Activated T-helper 17 cell treated with anti-CD3 and anti-CD28 coated beads, Interleukin-2, amount 50 U/mL, for 72 hours (primary cell): Measurements from ENCODE around the gene OR5K2. TPM values are rescaled to one million over a fixed set of nuclear protein-coding genes. Genes with fewer than 3 reads are reported as not detected.

Source experiments
- ATAC-seq: fragments of 150-1000 bp; cut with Tn5 transposase; replicated peaks from 2 replicates; pipeline ENCODE4 v1.10.0; 2021; ENCODE audit warnings: mild to moderate bottlenecking, moderate library complexity
- H3K27ac Mint-ChIP-seq: one replicate; pipeline ENCODE4 v1.8.0; 2022; ENCODE audit warnings: mixed read lengths
- H3K27me3 Mint-ChIP-seq: one replicate; pipeline ENCODE4 v1.8.0; 2022; ENCODE audit warnings: mixed read lengths
- H3K36me3 Mint-ChIP-seq: one replicate; pipeline ENCODE4 v1.8.0; 2022; ENCODE audit warnings: low read depth, mild to moderate bottlenecking, mixed read lengths
- H3K4me1 Mint-ChIP-seq: one replicate; pipeline ENCODE4 v1.8.0; 2022; ENCODE audit warnings: mixed read lengths
- H3K4me3 Mint-ChIP-seq: one replicate; pipeline ENCODE4 v1.8.0; 2022; ENCODE audit warnings: mild to moderate bottlenecking, mixed read lengths
- H3K9me3 Mint-ChIP-seq: one replicate; pipeline ENCODE4 v1.8.0; 2022; ENCODE audit warnings: mixed read lengths
- total RNA-seq, 2 donors: library from RNA; stranded (reverse); gene quantifications; one replicate each; pipeline ENCODE4 v1.2.3, GENCODE V29; 2022

OR5K2 gene
- total RNA-seq, 2 donors from 2014 or later, result not detected

- Mint-ChIP-seq H3K4me1 (peaks cover 21% of the 10 kb centered on the region), H3K27ac (peak overlapping the region; percentile 7), H3K9me3 (no peaks in the 10 kb centered on the region), H3K36me3 (peaks cover 77% of the 10 kb centered on the region), H3K27me3 (no peaks in the 10 kb centered on the region), H3K4me3 (no peak overlapping the region)
- peak; percentile 72 for ATAC-seq
Measured at GRCh38 chr3:98508582-98508981, 11.1 kb downstream of the OR5K2 start.

DNA sequence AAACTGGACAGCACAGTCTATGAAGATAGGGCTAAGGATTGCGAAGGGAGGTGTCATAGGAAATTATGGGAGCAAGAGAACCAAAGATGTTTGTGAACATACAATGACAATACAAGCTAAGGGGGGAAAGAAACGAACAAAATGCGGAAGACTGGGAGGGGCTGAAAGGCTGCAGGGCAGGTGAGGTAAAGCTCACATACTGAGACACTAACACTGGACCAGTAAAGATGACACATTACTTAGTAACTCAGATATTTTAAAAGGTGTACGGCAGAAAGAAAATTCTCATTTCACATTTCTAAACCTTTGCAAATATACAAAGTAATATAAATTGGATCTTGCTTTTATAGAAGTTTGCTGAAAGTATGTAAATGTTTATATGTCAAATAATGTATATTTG is 15.1 kb downstream of the OR5K2 start:
- H3K27ac Mint-ChIP-seq, result no peak overlapping the region
- peaks cover 33% of the 10 kb centered on the region for H3K4me1 Mint-ChIP-seq
- H3K9me3 Mint-ChIP-seq, result no peaks in the 10 kb centered on the region
- H3K36me3 Mint-ChIP-seq, result peaks cover 98% of the 10 kb centered on the region
- H3K4me3 Mint-ChIP-seq, result no peak overlapping the region
- no peaks in the 10 kb centered on the region for H3K27me3 Mint-ChIP-seq
- no peak for ATAC-seq

DNA sequence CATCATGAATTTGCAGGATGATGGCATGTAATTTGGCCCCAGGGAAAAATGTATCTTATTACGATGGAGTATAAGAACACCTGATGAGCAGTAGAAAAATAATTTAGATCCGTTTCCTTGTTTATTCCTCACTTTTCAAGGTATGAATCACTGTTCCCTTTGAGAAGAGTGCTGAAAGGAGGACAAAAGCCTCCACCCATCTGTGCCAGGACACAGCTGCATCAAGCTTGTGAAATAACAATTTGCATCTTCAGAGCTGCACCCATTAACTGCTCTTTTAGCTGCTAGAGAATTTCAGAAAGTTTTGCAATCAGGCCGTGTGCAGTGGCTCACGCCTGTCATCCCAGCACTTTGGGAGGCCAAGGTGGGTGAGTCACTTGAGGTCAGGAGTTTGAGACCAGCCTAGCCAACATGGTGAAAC is 15.6 kb downstream of the OR5K2 start:
- peak overlapping the region; percentile 12 for H3K27ac Mint-ChIP-seq

DNA sequence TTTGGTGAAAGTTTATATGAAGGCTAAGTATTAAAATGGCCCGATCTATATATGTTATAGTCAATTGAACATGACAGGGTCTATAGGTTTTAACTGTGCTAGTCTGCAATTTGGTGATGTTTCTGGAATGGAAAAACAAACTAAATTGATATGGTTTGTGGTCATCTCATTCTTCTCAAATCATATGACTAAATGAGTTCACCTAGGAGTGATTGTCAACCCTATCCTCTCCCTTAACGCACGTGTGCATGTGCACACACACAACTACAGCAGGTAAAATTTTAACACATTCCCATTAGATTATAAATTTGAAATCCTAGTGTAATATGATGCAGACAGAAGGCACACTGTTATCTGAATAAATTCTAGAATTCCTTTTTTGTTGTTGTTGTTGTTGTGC is 16.3 kb downstream of the OR5K2 start:
- H3K27ac Mint-ChIP-seq, result peak overlapping the region; percentile 12
- no peaks in the 10 kb centered on the region for H3K9me3 Mint-ChIP-seq
- no peaks in the 10 kb centered on the region for H3K27me3 Mint-ChIP-seq
- H3K4me1 Mint-ChIP-seq, result peaks cover 32% of the 10 kb centered on the region
- ATAC-seq, result peak; percentile 71
- H3K4me3 Mint-ChIP-seq, result peak overlapping the region; percentile 26
- peaks cover 98% of the 10 kb centered on the region for H3K36me3 Mint-ChIP-seq

More for the DNA sequence above, 15.6 kb downstream of the OR5K2 start:
- H3K4me1 Mint-ChIP-seq, result peaks cover 34% of the 10 kb centered on the region
- peak; percentile 56 for ATAC-seq
- no peaks in the 10 kb centered on the region for H3K27me3 Mint-ChIP-seq
- H3K9me3 Mint-ChIP-seq, result no peaks in the 10 kb centered on the region
- peaks cover 98% of the 10 kb centered on the region for H3K36me3 Mint-ChIP-seq
- peak overlapping the region; percentile 26 for H3K4me3 Mint-ChIP-seq

DNA sequence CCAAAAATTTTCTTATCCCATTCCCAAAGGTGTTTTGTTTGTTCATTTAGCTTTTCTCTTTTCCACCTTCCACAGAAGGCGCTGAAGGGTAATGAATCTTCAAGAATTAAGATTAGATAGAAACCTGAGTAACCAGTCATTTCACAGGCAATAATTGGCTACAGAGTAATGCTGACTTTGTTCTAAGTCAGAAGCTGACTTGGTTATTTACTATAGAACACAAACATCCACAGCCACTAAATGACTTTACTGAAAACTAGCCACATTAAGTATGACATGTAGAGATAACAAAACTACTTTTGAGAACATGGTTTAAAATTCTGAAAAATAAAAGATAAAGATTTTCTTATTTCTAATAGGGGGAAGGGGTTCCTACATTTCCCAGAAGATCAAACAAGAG is 17.5 kb downstream of the OR5K2 start:
- Mint-ChIP-seq H3K4me3 (no peak overlapping the region), H3K27ac (peak overlapping the region; percentile 62), H3K27me3 (no peaks in the 10 kb centered on the region), H3K9me3 (no peaks in the 10 kb centered on the region), H3K36me3 (peaks cover 99% of the 10 kb centered on the region), H3K4me1 (peaks cover 35% of the 10 kb centered on the region)
- peak; percentile 46 for ATAC-seq

GRCh38 chr3:98518816-98519215 is 21.3 kb downstream of the OR5K2 start:
- Mint-ChIP-seq H3K27me3 (no peaks in the 10 kb centered on the region), H3K27ac (peak overlapping the region; percentile 89), H3K9me3 (no peaks in the 10 kb centered on the region), H3K4me3 (peak overlapping the region; percentile 86), H3K4me1 (peaks cover 46% of the 10 kb centered on the region), H3K36me3 (peaks cover 95% of the 10 kb centered on the region)
- ATAC-seq, result no peak

GRCh38 chr3:98519351-98519750 is 21.9 kb downstream of the OR5K2 start:
- H3K27ac Mint-ChIP-seq, result peak overlapping the region; percentile 89
- H3K4me3 Mint-ChIP-seq, result peak overlapping the region; percentile 86
- peaks cover 94% of the 10 kb centered on the region for H3K36me3 Mint-ChIP-seq
- H3K4me1 Mint-ChIP-seq, result peaks cover 47% of the 10 kb centered on the region
- peak; percentile 15 for ATAC-seq
- H3K27me3 Mint-ChIP-seq, result no peaks in the 10 kb centered on the region
- H3K9me3 Mint-ChIP-seq, result no peaks in the 10 kb centered on the region

DNA sequence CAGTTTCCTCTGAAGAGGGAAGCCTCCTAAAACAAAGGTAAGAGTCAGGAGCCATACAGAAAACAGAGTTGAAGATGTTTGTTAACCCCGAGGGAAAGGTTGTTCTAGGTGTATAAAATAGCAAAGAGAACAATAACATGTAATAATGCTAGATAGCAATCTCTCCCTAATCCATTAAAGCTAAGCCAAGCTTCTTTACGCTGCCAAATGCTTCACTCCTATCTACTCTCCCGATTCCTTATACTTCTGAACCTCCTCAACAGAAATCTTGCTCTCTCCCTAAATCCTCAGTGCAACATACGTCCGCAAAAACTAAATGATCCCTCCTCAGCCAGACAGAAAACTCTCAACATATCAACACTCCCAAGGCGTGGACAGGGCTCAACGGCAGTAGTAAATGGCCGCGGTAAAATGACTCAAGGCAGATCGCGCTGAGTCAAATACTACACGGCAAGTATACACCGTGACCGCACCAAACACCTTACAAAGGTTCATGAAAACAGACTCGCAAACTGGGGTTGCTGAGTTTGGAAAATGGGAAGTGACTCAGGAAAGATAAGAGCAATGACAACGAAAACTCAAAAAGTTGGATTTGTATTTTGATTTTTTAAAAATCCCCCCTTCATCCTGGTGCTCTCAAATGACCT is 24.5 kb downstream of the OR5K2 start:
- peak overlapping the region; percentile 86 for H3K4me3 Mint-ChIP-seq
- no peaks in the 10 kb centered on the region for H3K9me3 Mint-ChIP-seq
- peaks cover 91% of the 10 kb centered on the region for H3K36me3 Mint-ChIP-seq
- peak overlapping the region; percentile 89 for H3K27ac Mint-ChIP-seq
- peak; percentile 77 for ATAC-seq
- no peaks in the 10 kb centered on the region for H3K27me3 Mint-ChIP-seq
- peaks cover 46% of the 10 kb centered on the region for H3K4me1 Mint-ChIP-seq

- H3K9me3 Mint-ChIP-seq, result no peaks in the 10 kb centered on the region
Measured at GRCh38 chr3:98522544-98523281, 25.2 kb downstream of the OR5K2 start, which contains the start of gene CLDND1. CLDND1 (minus strand) TSS chr3:98522902; CDS start chr3:98521424, 1,478 bp downstream.

GRCh38 chr3:98525494-98525893 is 28.0 kb downstream of the OR5K2 start:
- Mint-ChIP-seq H3K36me3 (peaks cover 91% of the 10 kb centered on the region), H3K4me1 (peaks cover 31% of the 10 kb centered on the region), H3K4me3 (peak overlapping the region; percentile 86), H3K27me3 (no peaks in the 10 kb centered on the region), H3K9me3 (no peaks in the 10 kb centered on the region), H3K27ac (peak overlapping the region; percentile 61)
- no peak for ATAC-seq

More at GRCh38 chr3:98522544-98523281, 25.2 kb downstream of the OR5K2 start, which contains the start of gene CLDND1:
- peak within 1 kb of the TSS; percentile 86 for H3K4me3 Mint-ChIP-seq
- H3K27ac Mint-ChIP-seq, result peak within 1 kb of the TSS; percentile 89
- peaks cover 45% of the 10 kb centered on the region for H3K4me1 Mint-ChIP-seq
- peaks cover 91% of the 10 kb centered on the region for H3K36me3 Mint-ChIP-seq
- H3K27me3 Mint-ChIP-seq, result no peaks in the 10 kb centered on the region
- ATAC-seq, result peak; percentile 90

GRCh38 chr3:98528474-98529346 is 31.2 kb downstream of the OR5K2 start:
- Mint-ChIP-seq H3K4me1 (peaks cover 21% of the 10 kb centered on the region), H3K27me3 (no peaks in the 10 kb centered on the region), H3K36me3 (peaks cover 96% of the 10 kb centered on the region), H3K9me3 (no peaks in the 10 kb centered on the region), H3K27ac (peak overlapping the region; percentile 16), H3K4me3 (peak overlapping the region; percentile 59)
- ATAC-seq, result no peak

- H3K27ac Mint-ChIP-seq, result peak overlapping the region; percentile 67
- H3K9me3 Mint-ChIP-seq, result no peaks in the 10 kb centered on the region
- H3K36me3 Mint-ChIP-seq, result peaks cover 86% of the 10 kb centered on the region
- no peak for ATAC-seq
- H3K4me3 Mint-ChIP-seq, result peak overlapping the region; percentile 63
- no peaks in the 10 kb centered on the region for H3K27me3 Mint-ChIP-seq
- peaks cover 16% of the 10 kb centered on the region for H3K4me1 Mint-ChIP-seq
Measured at GRCh38 chr3:98529856-98530459, 32.5 kb downstream of the OR5K2 start.

DNA sequence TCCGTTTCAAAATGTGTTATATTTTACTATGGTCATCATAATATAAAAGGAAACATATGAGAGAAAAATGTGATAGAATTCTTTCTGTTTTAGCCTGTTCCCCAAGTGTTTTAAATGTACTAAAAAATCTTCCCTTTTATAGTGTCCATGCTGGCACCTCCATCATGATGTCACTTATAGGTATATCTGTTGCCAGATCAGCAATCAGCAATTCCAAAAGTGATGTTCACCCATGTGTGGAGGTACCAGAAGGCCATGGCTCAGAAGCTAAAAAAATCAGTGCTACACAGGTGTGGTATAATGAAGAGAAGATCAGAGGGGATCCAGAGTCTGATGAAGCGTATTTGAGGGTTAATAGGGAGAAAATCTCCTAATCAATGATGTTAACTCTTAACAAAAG is 33.2 kb downstream of the OR5K2 start:
- Mint-ChIP-seq H3K4me3 (peak overlapping the region; percentile 63), H3K27me3 (no peaks in the 10 kb centered on the region), H3K4me1 (peaks cover 13% of the 10 kb centered on the region), H3K36me3 (peaks cover 79% of the 10 kb centered on the region), H3K9me3 (no peaks in the 10 kb centered on the region), H3K27ac (peak overlapping the region; percentile 19)
- ATAC-seq, result no peak
